HG02943 (cell line): Measurements from ENCODE around the gene HSPA12A.

Experiments used
- ATAC-seq: cut with Tn5 transposase; IDR thresholded peaks from one replicate; pipeline ENCODE4 v1.9.1; 2021; ENCODE audit warnings: mild to moderate bottlenecking, low read depth, moderate library complexity; ENCODE audit not compliant: unreplicated experiment

HSPA12A gene

GRCh38 chr10:116742367-116743265 lies at the start of gene HSPA12A:
Gene HSPA12A (minus strand): TSS chr10:116742566. CDS start chr10:116742469, 97 bp downstream.
- peak; percentile 82 for ATAC-seq

GRCh38 chr10:116791241-116791640 lies 48.9 kb upstream of the HSPA12A start:
- no peak for ATAC-seq

GRCh38 chr10:116787893-116788665 lies 45.7 kb upstream of the HSPA12A start:
- ATAC-seq = peak; percentile 89

DNA sequence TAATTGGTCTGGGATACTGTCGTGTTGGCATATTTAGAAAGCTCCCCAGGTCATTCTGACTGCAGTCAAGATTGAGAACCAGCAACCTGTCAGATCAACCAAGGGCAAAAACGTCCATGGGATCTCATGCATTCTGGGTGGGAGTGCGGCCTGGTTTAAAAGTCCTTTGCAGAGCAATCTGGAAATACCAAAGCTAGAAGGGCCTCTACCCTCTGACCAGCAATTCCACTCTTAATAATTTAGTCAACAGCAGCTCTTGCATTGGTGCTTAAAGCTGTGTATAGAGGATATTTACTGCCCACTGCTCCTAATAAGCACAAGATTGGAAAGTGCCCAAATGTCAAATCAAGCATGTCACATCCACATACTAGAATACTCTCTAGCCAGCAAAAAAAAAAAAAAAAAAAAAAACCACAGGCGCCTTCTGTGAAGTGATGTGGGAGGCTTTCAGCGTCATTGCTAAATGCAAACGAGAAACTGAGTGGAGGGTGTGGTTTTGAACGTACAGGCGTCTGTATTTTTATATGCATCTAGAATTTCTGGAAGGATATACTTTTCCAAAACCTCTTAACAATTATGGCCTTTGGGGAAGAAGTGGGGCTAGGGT lies 44.8 kb upstream of the HSPA12A start:
- no peak for ATAC-seq

GRCh38 chr10:116785867-116786266 lies 43.5 kb upstream of the HSPA12A start:
- ATAC-seq = no peak

DNA sequence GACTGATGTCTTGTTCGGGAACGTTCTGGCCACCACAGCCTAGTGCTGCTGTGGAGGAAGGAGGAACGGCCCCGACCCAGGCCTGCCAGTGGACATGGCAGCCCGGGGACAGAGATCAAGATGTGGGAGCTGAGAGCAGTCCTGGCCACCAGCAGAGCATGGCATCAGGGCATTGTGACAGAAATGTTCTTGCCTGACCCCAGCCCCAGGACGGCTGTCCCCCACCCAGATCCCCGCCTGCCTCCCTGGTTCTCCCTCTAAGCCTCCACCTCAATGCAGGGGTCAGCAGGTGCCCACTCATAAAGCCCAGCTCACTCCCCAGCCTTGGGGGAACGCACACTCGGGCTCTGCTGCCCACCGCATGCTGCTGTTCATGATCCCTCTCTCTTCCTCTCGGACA lies 42.9 kb upstream of the HSPA12A start:
- no peak for ATAC-seq

DNA sequence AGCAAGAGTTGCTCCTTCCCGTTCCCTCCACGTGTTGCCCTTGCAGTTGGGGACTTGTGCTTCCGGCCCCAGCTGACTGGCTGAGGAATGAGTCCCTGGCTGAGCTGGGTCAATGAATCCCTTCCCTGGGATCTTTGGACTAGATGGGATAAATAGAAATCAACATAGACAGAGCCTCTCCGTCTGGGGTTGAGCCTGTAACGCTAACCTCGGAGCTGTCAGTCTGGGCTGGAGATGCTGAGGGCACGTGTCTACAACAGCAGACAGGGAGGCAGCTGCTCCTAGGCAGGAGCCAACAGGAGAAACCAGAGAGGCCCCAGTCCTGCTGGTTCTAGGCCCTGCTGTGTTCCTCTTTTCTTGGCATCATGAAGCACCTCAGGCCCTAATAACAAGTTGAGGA lies 42.3 kb upstream of the HSPA12A start:
- no peak for ATAC-seq

GRCh38 chr10:116784035-116784434 lies 41.7 kb upstream of the HSPA12A start:
- no peak for ATAC-seq

- no peak for ATAC-seq
Observed at GRCh38 chr10:116783011-116783655, 40.8 kb upstream of the HSPA12A start.

GRCh38 chr10:116781370-116781884 lies 39.1 kb upstream of the HSPA12A start:
- no peak for ATAC-seq

DNA sequence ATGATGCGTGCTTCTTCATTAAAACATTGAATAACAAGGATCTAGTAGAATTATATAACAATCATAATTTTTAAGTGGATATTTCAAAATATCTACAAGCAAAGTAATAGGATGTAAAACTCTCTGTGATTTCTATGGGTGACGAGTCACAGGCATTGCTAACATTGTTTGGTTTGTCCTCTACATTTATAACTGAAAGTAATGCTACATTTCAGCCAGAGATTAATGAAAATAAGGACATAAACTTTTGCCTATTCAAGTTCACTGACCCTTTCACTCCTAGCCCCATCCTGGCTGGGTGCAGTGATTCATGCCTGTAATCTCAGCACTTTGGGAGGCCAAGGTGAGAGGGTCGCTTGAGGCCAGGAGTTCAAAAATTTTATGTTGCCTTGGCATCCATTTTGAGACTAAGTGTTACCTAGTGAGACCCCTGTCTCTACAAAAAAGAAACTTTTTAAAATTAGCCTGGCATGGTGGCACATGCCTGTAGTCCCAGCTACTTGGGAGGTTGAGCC lies 38.4 kb upstream of the HSPA12A start:
- no peak for ATAC-seq

DNA sequence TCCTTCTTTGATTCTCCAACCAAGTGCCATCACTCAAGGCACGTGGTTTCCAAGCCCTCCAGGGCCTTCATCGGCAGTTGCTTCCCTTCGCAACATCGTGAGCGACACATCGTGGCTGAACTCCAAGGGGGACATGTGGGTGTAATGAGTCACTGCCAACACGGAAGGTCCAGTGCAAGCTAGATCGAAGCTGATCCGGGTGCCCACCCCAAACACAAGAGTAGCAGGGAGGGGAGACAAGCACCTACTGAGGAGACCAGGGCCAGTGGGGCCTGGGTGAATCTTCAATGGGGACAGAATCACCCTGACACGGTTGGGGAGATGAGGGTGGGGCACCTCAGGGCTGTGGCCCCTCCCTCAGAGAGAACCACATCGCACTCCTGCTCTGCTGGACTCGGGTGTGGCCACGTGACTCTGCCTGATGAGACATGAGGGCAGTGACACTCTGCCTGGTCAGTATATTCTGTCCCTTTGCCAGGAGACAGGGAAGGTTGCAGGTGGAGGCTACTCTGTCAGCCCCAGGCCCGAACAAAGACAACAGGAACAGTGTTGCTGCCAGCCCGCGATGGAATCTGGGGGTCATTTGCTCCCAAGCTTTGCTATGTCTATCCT lies 36.8 kb upstream of the HSPA12A start:
- no peak for ATAC-seq

DNA sequence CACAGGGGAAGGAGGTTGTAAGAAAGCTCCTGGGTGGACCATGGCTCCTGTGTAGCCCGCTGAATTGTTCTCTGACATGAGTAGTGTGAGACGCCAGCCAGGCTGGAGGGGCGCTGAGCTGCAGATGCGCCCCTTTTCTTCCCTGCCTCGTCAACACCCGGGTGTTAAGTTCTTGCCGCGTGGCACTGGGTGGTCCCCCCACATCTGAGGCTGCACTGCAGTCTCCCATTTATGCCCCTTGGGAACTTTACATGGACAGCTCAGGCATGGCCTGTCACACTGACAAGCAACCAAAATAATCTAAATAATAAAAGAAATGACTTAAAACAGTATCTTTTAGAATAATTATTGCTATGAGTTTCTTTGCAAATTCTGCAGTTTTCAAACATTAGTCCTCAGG lies 34.6 kb upstream of the HSPA12A start:
- no peak for ATAC-seq

GRCh38 chr10:116775488-116776400 lies 33.4 kb upstream of the HSPA12A start:
- no peak for ATAC-seq

DNA sequence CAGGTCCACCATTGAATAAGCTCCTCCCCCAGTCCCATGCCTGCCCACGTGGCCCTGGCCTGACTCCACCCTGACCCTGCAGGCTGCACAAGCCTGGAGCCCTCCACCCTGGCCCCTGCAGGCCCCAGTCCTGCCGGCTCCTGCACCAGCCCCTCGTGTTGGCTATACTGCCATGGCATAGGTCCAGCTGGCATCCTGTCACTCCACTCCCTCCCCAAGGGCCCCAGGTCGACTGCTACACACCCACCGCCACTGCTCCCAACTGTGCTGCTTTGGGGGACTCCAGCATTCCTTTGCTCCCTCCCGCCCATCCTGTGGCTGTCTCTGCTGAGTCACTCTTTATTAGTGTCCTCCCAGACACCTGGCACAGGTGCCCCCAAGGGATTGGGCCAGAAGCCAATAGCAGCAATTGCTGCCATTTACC lies 32.4 kb upstream of the HSPA12A start:
- no peak for ATAC-seq

DNA sequence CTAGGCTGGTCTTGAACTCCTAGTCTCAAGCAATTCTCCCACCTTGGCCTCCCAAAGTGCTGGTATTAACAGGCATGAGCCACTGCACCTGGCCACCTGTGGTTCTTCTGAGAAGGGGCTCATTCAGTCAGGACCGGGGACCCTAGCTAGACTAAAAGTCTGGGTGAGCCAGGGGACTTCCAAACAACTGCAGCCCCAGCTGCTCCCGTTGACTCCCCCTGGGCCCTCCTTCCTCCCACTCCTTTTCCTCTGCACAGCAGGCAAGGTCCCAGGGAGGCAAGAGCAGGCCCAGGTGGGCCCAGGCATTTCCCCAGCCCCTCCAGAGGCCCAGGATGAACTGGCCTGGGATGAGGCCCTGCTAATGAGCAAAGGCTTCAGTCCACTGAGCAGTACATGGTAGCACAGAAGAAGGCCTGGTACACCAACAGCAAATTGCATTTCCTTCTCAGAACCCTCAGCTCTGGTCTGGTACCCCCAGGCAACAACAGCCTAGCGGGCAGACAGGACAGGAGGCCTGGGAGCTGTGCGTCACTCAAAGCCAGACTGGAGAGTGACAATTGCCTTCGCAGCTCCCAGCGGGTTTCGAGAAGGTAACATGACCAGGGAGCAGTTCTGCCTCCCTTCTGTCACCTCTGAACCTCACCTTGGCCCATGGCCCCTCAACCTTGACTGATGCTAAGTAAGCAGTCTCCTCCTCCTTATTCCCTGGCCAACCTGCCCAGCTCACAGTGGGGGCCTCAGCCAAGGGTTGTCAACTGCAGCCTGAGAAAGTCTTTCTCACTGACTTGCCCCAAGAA lies 30.7 kb upstream of the HSPA12A start:
- no peak for ATAC-seq

DNA sequence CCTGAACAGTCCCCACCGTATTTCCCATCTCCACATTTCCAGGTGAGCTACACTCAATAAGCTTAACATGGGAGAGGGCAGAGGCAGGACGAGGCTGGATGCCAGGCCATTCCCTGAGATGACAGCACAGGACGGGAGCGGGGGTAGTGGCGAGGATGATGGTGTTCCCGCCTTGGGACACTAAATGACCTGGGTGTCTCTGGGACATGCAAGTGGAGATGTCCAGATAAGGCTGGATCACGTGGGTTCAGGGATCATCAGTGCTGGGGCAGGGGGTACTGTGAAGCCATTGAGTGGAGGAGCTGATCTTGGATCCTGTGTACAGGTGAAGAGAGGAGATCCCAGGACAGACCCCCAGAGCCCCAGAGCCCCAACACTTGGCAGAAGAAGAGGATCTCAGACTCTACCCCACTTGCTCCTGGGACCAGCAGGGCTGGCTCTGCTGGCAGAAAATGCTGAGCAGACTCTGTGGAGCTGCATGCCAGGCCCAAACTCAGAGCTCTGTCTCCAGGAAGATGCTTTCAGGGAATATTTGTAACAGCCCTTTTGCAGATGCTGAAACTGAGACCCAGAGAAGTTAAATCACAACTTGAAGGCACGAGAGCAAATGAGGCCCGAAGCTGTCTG lies 29.7 kb upstream of the HSPA12A start:
- ATAC-seq = no peak
